Stimulated activated CD4-positive, alpha-beta T cell treated with anti-CD3 and anti-CD28 coated beads, Interleukin-1b, Interleukin-23, amount 100 ng/mL, for 24 hours (primary cell): ENCODE results near the gene NLRC5.
"Not testable (repeated sequence)": the region's sequence is repeated elsewhere in the genome, so short reads cannot be mapped to it uniquely, and the experiment has no call there.

Experiments
- DNase-seq, 4 experiments: peaks; one replicate each; pipeline ENCODE4 v3.0.0-alpha.2; 2020; ENCODE audit warnings: low read depth in 4 of 4, low spot score in 1 of 4

Gene NLRC5

DNA sequence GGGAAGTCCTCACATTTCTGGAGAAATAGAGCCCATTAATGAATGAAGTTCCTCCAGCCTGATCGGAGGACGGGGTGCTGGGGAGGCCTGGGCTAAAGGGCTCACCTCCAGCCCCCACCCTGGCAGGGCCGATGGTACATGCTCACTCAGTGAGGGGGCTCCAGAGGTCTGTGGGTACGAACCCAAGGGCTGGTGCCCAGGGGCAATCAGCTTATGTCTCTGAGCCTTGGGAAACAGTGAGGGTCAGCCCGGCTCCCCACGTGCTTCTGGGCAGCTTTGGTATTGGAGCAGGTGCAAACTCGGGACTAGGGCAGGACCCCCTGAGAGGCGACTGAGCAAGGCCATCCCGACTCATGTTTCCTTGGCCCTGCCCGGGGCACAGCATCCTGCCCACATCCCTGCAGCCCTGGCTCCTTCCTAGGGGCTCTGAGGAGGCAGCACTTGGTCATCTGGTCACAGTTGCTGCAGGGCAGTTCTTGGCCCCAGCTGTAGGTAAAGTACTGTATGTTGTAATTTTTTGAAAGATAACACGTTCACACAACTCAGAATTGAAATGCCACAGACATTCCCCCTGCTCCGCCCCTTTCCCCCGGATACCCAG is 28.6 kb upstream of the NLRC5 start:
- no peak for DNase-seq

DNA sequence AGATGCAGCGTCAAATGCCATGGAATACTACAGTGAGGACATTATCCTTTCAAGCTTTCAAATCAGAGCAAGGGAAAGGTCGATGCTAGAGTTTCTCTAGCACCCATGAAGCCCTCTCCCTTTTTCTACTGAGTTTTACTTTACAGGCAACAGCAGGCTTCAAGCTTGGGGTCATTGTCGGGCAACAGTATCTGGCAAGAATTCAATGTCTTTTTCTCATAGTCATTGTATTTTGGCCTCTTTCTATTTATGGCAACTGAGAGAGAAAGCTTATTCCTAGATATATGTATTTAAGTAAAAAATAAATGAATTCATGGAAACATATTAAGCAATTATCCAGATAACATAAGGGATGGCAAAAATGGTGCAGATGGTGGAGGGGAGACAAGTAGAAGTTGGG is 28.0 kb upstream of the NLRC5 start:
- DNase-seq, result no peak

DNA sequence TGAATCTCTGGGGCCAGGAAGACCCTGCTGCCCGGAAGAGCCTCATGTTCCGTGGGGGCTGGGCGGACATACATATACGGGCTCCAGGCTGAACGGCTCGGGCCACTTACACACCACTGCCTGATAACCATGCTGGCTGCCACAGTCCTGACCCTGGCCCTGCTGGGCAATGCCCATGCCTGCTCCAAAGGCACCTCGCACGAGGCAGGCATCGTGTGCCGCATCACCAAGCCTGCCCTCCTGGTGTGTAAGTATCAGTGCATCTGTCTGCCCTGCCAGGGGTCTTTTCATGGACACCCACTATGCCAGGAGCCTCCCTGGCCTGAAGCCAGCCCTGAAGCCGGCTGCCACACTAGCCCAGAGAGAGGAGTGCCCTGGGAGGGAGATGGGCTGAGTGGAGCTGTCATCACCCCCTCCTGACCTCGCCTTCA is 27.5 kb upstream of the NLRC5 start, which contains the start of gene CETP:
CETP (plus strand) TSS at position 100 of the 431 bp plus-strand sequence; CDS start at position 130, 30 bp downstream.
- no peak for DNase-seq

DNA sequence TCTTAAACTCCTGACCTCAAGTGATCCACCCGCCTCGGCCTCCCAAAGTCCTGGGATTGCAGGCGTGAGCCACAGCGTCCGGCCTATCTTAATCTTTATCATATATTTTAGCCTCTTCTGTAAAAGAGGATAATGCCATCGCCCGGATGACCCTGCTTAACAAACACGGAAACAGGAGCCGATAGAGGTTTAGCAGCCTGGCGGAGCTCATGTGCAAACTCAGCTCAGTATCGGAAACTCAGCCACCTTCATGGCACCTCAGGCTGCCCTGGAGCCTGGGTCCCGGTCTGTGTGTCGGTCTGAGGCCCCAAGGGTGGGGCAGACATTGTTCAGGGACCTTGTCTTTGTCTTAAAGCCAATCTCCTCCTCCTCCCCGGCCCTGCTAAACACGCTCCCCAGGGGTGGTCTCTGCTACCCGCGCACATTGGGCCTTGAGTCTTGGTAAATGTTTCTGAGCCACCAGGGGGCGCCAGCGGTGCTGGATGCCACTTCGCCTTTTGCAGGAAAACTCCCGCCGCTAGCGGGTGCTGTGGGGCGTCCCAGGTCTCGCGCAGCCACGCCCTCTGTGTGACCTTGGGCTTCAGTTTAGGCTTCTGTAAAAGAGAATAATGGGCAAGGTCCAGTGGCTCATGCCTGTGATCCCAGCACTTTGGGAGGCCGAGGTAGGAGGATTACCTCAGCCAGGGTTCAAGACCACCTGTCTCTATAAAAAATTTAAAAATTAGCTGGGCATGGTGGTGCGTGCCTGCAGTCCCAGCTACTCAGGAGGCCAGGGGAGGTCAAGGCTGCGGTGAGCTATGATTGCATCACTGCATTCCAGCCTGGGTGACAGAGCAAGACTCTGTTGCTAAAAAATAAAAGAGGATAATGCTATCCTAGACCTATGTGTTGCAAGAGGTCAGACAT is 24.9 kb upstream of the NLRC5 start:
- peak; percentile 92 to 98 (median 96) for DNase-seq

GRCh38 chr16:56965149-56966092 is 23.9 kb upstream of the NLRC5 start:
- no peak for DNase-seq

DNA sequence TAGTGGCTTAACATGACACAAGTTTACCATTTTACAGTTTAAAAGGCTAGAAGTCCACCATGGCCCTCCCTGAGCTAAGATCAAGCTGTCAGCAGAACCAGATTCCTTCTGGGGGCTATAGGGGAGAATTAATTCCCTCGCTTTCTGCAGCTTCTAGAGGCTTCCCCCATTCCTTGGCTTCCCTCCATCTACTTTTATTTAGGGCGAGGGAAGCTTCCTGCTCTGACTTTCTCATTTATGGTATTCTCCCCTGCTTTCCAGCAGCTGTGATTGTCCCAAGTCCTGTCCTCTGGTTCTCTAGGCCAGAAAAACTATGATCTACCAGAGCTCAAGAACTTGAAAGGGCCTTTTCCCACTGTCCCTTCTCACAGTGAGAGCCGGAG is 23.3 kb upstream of the NLRC5 start:
- no peak for DNase-seq

- DNase-seq, result no peak
Observed at GRCh38 chr16:56967733-56968132, 21.6 kb upstream of the NLRC5 start.

DNA sequence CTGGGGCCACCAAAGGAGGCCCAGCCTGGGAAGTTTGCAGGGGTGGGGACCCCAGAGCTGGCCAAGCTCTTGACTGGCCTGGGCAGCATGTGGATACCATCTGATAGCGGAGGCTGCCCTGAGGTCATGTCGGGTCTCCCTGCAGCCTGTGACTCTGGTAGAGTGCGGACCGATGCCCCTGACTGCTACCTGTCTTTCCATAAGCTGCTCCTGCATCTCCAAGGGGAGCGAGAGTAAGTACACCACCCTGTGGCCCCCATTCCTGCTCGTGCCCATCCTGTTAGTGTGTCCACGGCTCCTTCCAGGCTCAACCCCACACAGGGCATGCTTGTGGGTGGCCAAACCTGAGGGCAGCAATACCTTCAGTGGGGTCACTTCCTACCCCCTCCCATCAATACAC is 19.6 kb upstream of the NLRC5 start:
- no peak for DNase-seq

DNA sequence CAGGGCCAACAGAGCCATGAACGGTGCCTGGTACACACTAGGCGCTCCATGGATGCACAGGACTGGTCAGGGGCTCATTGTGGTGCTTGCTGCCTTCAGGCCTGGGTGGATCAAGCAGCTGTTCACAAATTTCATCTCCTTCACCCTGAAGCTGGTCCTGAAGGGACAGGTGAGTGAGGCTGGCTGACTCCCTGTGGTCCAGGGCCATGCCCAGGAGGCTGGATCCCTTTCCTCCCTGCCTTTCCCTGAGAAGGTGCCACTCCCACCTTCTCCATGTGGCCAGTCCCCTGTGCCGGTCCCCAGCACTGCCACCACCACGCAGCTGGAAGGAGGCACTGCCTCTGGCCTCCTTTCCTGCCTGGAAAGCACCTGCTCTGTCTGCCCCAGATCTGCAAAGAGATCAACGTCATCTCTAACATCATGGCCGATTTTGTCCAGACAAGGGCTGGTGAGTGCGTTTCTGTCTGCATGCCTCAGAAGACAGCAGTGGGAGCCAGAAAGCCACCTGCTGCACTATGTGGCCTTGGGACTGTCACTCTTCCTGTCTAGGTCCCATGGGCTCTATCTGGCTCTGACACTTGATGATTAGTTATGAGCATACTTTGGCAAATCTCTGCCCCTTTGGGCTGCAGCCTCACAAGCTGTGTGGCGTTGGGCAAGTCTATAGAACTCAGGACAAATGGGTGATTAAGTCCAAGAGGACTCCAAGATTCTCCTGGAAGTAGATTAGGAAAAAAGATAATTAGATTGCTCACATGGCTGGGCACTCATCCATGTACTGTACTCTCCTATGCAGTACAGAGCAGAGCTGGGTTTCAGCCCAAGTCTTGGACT is 18.2 kb upstream of the NLRC5 start:
- DNase-seq, result no peak

DNA sequence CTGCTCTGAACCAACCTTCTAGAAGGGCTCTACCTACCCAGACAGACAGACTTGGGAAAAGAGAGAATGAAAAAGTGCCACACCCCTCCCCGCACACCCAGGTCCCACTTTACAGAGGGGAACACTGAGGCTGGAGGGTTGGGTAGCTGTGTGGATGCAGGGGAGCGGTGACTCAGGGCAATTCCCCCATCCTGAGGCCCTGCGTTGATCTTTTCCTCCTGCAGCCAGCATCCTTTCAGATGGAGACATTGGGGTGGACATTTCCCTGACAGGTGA is 17.7 kb upstream of the NLRC5 start:
- DNase-seq, result no peak

DNA sequence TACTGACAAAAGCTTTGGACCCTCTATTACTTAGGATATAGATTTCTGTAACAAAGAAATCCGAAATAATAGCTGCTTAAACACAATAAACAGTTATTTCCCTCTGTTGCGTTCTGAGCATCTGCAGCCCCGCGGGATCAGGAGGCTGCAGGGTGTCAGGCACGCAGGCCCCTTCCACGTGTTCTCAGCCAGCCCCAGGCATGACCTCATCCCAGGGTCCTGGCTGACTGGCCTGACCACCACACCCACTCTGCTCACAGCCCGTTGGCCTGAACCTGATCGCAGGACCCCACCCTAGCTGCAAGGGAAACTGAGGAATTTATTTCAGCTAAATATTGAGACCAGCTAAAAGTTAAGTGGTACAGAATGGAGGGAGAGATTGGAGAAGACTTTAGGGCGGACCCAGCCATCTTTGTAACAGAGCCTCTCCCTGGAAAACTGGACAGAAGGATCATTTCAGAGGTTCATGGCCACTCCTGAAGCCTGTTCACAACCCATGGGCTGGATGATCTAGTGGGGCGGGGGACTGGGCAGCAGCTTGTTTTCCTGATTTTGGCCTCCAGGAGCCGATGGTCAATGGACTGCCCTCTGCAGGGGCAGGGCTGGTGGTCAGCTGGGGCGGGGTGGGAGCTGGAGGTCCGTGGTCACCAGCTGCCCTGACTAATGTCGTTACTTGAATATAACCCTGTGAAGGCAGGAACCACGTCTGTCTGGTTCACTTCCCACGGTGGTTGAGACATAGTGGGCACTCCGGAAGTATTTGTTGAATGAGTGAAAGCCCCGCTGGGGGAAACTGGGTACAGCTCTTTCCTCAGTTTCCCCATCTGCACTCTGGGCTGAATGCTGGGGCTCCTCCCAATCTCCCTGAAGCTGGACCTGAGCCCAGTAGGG is 16.7 kb upstream of the NLRC5 start:
- DNase-seq, result no peak

- DNase-seq, result no peak
Observed at GRCh38 chr16:56973294-56973689, 16.1 kb upstream of the NLRC5 start.

- not testable (repeated sequence) for DNase-seq
Observed at GRCh38 chr16:56973899-56974298, 15.5 kb upstream of the NLRC5 start.

DNA sequence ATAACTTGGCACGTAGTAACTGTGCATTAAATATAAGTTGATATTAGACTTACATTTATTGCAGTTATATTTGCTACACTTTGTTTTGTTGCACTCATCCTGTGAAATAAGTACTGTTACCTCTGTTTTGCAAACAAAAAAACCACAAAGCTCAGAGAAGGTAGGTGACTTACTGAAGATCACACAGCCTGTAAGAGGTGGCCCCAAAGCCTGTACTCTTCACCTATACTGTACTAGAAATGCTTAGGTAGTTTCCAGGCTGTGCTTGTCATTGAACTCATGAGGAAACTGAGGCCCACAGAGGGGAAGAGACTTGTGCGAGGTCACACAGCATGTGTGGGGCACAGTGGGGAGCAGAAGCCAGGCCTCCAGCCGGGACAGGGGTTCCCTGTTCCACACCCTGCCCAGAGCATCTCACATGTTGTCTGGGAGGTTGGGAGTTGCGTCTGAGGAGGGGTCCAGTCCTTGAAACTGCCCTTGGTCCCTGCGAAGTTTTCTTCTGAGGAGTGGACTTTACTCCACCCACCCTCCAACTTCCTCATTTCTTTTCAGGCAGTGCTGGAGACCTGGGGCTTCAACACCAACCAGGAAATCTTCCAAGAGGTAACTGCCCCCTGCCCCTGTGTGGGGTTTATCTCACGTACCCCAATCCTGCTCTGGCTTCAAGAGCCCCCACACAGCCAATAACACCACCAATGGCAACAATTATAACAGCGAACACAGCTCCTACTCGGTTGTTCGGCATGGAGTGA is 14.6 kb upstream of the NLRC5 start:
- DNase-seq, result no peak

DNA sequence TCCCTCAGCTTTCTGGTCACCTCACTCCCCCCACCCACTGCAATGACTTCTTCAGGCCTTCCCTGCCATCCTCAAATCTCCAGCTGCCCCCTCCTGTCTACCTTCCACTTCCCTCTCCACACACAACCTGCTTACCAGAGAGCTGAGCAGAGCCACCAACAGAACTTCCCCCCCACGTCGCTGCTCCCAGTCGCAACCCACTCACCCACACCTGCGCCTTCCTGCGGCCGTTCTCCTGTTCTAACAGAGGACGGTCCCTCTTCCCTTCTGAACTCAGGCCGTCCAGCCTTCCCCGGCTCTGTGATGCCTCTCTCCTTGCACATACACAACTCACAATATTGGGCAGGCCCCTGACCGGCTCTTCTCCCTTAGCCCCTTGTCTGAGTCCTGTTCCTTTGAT is 13.6 kb upstream of the NLRC5 start:
- DNase-seq, result no peak

- no peak for DNase-seq
Observed at GRCh38 chr16:56977216-56977615, 12.1 kb upstream of the NLRC5 start.

- no peak for DNase-seq
Observed at GRCh38 chr16:56977823-56978430, 11.4 kb upstream of the NLRC5 start.

GRCh38 chr16:56980201-56980535 is 9.2 kb upstream of the NLRC5 start:
- no peak for DNase-seq
